ENCODE results near the gene FANCM.

The FANCM gene

DNA sequence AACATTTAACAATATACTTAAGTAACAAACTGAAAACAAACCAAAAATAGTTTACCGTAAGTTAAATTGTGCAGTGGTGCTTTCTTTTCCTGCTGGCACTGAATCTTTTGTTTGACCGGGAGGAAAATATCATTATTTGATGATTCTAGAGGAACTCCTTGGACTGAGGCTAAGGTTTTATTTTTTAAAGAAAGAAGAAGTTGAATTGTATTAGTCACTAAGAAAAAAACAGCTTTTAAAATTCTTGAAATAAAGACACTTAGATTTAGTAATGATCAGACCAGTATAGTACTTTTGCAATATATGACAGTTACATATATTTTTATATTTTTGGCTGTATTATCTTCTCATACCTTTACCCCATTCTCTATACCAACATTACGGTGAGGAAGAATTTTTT lies 107.0 kb downstream of the FANCM start:
- no peak for DNase-seq

DNA sequence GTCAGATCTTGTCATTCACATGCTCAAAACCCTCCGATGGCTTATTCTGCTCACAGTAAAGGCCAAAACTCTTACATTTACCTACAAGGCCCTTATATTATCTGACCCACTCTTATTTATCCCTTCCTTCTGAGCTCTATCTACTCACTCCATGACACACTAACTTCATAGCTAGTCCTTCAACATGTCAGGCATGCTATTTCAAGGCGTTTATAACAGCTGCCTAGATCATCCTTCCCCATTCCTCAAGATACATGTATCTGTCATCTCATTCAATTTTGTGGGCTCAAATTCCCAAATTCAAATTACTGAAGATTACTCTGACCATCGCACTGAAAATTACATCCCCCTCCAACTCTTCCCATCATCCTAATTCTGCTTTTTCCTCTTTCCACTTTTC lies 110.4 kb downstream of the FANCM start:
- DNase-seq, result no peak

DNA sequence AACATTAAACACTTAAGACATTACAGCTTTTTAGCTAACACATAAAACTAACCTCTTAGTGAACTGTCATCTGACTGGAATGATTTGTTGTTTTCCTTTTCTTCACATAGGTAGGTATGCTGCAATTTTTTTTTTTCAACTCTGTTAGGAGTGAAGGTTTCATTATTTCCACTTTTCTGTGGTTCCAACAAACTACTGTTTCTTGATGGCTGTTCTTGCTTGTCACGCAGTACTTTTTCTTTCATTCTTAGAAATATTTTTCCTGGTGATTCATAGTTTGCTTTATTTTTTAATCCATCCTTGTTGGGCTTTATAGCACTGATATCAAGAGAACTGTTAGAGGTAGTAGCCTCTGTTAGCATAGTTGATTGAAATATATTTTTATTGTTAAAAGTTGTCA lies 111.0 kb downstream of the FANCM start:
- no peak for DNase-seq

- no peak for DNase-seq
Observed at GRCh38 chr14:45247427-45247826, 111.7 kb downstream of the FANCM start.

GRCh38 chr14:45249856-45250575 lies 114.3 kb downstream of the FANCM start:
- DNase-seq, result no peak

All from nucleus accumbens (tissue), 56 donors.